Measurements from ENCODE around the gene CEPT1.

CEPT1 gene

DNA sequence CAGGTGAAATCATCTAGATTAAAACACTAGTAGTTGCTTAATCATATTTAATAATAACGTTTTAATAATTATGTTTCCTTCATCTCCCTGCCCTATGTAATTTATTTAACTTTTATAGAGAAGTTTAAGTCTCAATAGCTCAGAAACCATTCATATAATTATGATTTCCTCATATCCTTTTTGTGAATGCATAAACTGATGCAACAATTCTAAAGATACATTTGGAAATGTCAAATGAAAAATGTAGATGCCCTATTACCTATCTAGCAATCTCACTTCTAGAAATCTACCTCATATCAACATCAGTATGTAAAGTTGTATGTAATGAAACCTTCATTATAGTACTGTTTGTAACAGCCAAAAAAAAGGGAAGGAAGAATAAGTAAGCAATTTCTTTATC, 10.6 kb upstream of the CEPT1 start:
- Histone ChIP-seq H2AFZ (ENCODE audit: low read length, unreplicated experiment) (no peak overlapping the region), H3K4me3 (ENCODE audit: low read depth, low read length) (no peak overlapping the region), H3K27me3 (ENCODE audit: insufficient read depth, low read length) (no peaks in the 10 kb centered on the region), H3K79me2 (ENCODE audit: control insufficient read depth, insufficient read depth, low read length, unreplicated experiment) (peaks cover 2% of the 10 kb centered on the region), H3K36me3 (ENCODE audit: insufficient read depth, low read length) (peaks cover 39% of the 10 kb centered on the region), H3K27ac (ENCODE audit: low read depth, low read length) (no peak overlapping the region), H3K4me1 (ENCODE audit: control insufficient read depth, insufficient read depth, low read length, unreplicated experiment) (no peaks in the 10 kb centered on the region)

GRCh38 chr1:111131693-111132092, 8.3 kb upstream of the CEPT1 start:
- Histone ChIP-seq H3K79me2 (ENCODE audit: control insufficient read depth, insufficient read depth, low read length, unreplicated experiment) (peaks cover 2% of the 10 kb centered on the region), H3K27me3 (ENCODE audit: insufficient read depth, low read length) (no peaks in the 10 kb centered on the region), H3K36me3 (ENCODE audit: insufficient read depth, low read length) (peaks cover 35% of the 10 kb centered on the region), H3K27ac (ENCODE audit: low read depth, low read length) (no peak overlapping the region), H3K4me3 (ENCODE audit: low read depth, low read length) (no peak overlapping the region), H2AFZ (ENCODE audit: low read length, unreplicated experiment) (no peak overlapping the region), H3K4me1 (ENCODE audit: control insufficient read depth, insufficient read depth, low read length, unreplicated experiment) (no peaks in the 10 kb centered on the region)

DNA sequence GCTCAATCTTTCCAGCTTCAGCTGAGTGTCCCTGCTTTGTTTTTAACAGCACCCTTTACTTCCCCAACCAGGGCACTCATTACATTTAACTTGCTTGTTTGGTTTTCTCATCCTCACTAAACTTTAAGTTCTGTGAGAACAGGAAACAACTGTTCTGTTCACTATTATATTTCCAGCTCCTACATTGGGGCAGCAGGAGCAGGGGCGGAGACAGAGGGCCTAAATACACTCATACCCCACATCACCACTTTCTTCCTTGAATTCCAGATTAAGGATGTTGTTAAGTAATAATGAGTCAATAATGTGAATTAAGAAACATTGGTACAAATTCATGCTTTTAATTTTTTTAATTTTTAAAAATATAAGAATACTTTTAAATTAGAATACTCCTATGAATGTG, 6.2 kb upstream of the CEPT1 start:
- Histone ChIP-seq H3K4me1 (ENCODE audit: control insufficient read depth, insufficient read depth, low read length, unreplicated experiment) (no peaks in the 10 kb centered on the region), H3K27me3 (ENCODE audit: insufficient read depth, low read length) (no peaks in the 10 kb centered on the region), H3K27ac (ENCODE audit: low read depth, low read length) (no peak overlapping the region), H3K4me3 (ENCODE audit: low read depth, low read length) (no peak overlapping the region), H3K79me2 (ENCODE audit: control insufficient read depth, insufficient read depth, low read length, unreplicated experiment) (peaks cover 18% of the 10 kb centered on the region), H3K36me3 (ENCODE audit: insufficient read depth, low read length) (peaks cover 39% of the 10 kb centered on the region), H2AFZ (ENCODE audit: low read length, unreplicated experiment) (no peak overlapping the region)

GRCh38 chr1:111139324-111139955, 583 bp upstream of the CEPT1 start:
- peaks cover 61% of the 10 kb centered on the region for H3K79me2 ChIP-seq (ENCODE audit: control insufficient read depth, insufficient read depth, low read length, unreplicated experiment)
- H3K4me1 ChIP-seq (ENCODE audit: control insufficient read depth, insufficient read depth, low read length, unreplicated experiment) = peaks cover 15% of the 10 kb centered on the region
- peak overlapping the region; percentile 94 for H3K4me3 ChIP-seq (ENCODE audit: low read depth, low read length)
- H2AFZ ChIP-seq (ENCODE audit: low read length, unreplicated experiment) = peak overlapping the region; percentile 89
- peaks cover 18% of the 10 kb centered on the region for H3K36me3 ChIP-seq (ENCODE audit: insufficient read depth, low read length)
- no peaks in the 10 kb centered on the region for H3K27me3 ChIP-seq (ENCODE audit: insufficient read depth, low read length)
- peak overlapping the region; percentile 57 for H3K27ac ChIP-seq (ENCODE audit: low read depth, low read length)

GRCh38 chr1:111140680-111140967, 601 bp downstream of the CEPT1 start:
- H3K4me3 ChIP-seq (ENCODE audit: low read depth, low read length) = peak overlapping the region; percentile 94
- H3K27me3 ChIP-seq (ENCODE audit: insufficient read depth, low read length) = no peaks in the 10 kb centered on the region
- H3K4me1 ChIP-seq (ENCODE audit: control insufficient read depth, insufficient read depth, low read length, unreplicated experiment) = peaks cover 15% of the 10 kb centered on the region
- peak overlapping the region; percentile 57; the same call in 1 of the 2 replicates for H3K27ac ChIP-seq (ENCODE audit: low read depth, low read length)
- peaks cover 72% of the 10 kb centered on the region for H3K79me2 ChIP-seq (ENCODE audit: control insufficient read depth, insufficient read depth, low read length, unreplicated experiment)
- peaks cover 10% of the 10 kb centered on the region for H3K36me3 ChIP-seq (ENCODE audit: insufficient read depth, low read length)
- H2AFZ ChIP-seq (ENCODE audit: low read length, unreplicated experiment) = peak overlapping the region; percentile 89

GRCh38 chr1:111141245-111142220, 1.5 kb downstream of the CEPT1 start:
- H3K79me2 ChIP-seq (ENCODE audit: control insufficient read depth, insufficient read depth, low read length, unreplicated experiment) = peaks cover 82% of the 10 kb centered on the region
- H3K4me3 ChIP-seq (ENCODE audit: low read depth, low read length) = peak overlapping the region; percentile 94
- no peak overlapping the region for H3K27ac ChIP-seq (ENCODE audit: low read depth, low read length)
- peaks cover 4% of the 10 kb centered on the region; the same call in 1 of the 2 replicates for H3K36me3 ChIP-seq (ENCODE audit: insufficient read depth, low read length)
- H2AFZ ChIP-seq (ENCODE audit: low read length, unreplicated experiment) = peak overlapping the region; percentile 89
- peaks cover 15% of the 10 kb centered on the region for H3K4me1 ChIP-seq (ENCODE audit: control insufficient read depth, insufficient read depth, low read length, unreplicated experiment)
- no peaks in the 10 kb centered on the region for H3K27me3 ChIP-seq (ENCODE audit: insufficient read depth, low read length)

- H3K4me1 ChIP-seq (ENCODE audit: control insufficient read depth, insufficient read depth, low read length, unreplicated experiment) = peaks cover 15% of the 10 kb centered on the region
Observed at GRCh38 chr1:111142356-111142975, 2.4 kb downstream of the CEPT1 start.

GRCh38 chr1:111145542-111145941, 5.5 kb downstream of the CEPT1 start:
- H3K4me1 ChIP-seq (ENCODE audit: control insufficient read depth, insufficient read depth, low read length, unreplicated experiment) = peaks cover 15% of the 10 kb centered on the region

More at GRCh38 chr1:111142356-111142975, 2.4 kb downstream of the CEPT1 start:
- H2AFZ ChIP-seq (ENCODE audit: low read length, unreplicated experiment) = no peak overlapping the region
- H3K27ac ChIP-seq (ENCODE audit: low read depth, low read length) = no peak overlapping the region
- no peaks in the 10 kb centered on the region for H3K27me3 ChIP-seq (ENCODE audit: insufficient read depth, low read length)
- H3K79me2 ChIP-seq (ENCODE audit: control insufficient read depth, insufficient read depth, low read length, unreplicated experiment) = peaks cover 87% of the 10 kb centered on the region
- H3K36me3 ChIP-seq (ENCODE audit: insufficient read depth, low read length) = peaks cover 4% of the 10 kb centered on the region; the same call in 1 of the 2 replicates
- H3K4me3 ChIP-seq (ENCODE audit: low read depth, low read length) = no peak overlapping the region

DNA sequence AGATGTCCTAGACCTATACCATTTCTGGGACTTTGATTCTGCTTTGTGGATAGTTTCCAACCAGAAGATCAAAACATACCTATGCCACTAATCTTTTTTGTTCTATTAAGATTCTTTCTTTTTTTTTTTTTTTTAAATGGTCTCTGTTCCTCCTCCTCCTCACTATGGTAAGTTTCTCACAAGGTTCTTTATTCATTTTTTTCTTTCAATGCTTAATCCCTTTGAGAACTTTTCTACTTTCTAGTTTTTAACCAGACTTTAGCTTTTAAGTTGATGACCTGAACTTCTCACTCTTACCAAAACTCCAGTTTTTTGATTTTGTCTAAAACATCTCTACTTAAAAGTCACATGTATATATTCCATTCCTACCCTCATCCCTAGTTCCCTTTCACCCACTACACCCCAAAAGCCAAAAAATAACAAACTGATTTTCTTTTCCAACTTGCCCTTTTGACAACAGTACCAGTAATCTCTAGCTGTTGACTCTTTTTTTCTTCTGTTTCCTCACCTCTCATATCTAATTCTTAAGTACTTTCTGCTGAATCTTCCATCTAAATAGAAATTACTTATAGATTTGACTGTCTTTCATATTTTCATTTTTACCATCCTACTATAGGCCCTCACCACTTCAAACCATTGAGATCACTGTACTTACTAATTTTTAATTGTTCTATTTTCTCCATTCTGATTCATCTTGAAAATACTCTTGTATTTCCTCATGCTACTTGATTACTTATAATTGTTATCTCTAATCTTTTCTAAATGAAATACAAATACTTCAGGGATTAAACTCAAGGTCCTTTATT, 6.1 kb downstream of the CEPT1 start:
- peaks cover 81% of the 10 kb centered on the region for H3K79me2 ChIP-seq (ENCODE audit: control insufficient read depth, insufficient read depth, low read length, unreplicated experiment)
- no peak overlapping the region for H2AFZ ChIP-seq (ENCODE audit: low read length, unreplicated experiment)
- H3K4me3 ChIP-seq (ENCODE audit: low read depth, low read length) = no peak overlapping the region
- no peaks in the 10 kb centered on the region for H3K27me3 ChIP-seq (ENCODE audit: insufficient read depth, low read length)
- H3K27ac ChIP-seq (ENCODE audit: low read depth, low read length) = no peak overlapping the region
- peaks cover 13% of the 10 kb centered on the region for H3K4me1 ChIP-seq (ENCODE audit: control insufficient read depth, insufficient read depth, low read length, unreplicated experiment)
- peaks cover 19% of the 10 kb centered on the region for H3K36me3 ChIP-seq (ENCODE audit: insufficient read depth, low read length)

More at GRCh38 chr1:111145542-111145941, 5.5 kb downstream of the CEPT1 start:
- H3K4me3 ChIP-seq (ENCODE audit: low read depth, low read length) = no peak overlapping the region
- H3K27me3 ChIP-seq (ENCODE audit: insufficient read depth, low read length) = no peaks in the 10 kb centered on the region
- peaks cover 87% of the 10 kb centered on the region for H3K79me2 ChIP-seq (ENCODE audit: control insufficient read depth, insufficient read depth, low read length, unreplicated experiment)
- peaks cover 19% of the 10 kb centered on the region for H3K36me3 ChIP-seq (ENCODE audit: insufficient read depth, low read length)
- no peak overlapping the region for H3K27ac ChIP-seq (ENCODE audit: low read depth, low read length)
- H2AFZ ChIP-seq (ENCODE audit: low read length, unreplicated experiment) = no peak overlapping the region

DNA sequence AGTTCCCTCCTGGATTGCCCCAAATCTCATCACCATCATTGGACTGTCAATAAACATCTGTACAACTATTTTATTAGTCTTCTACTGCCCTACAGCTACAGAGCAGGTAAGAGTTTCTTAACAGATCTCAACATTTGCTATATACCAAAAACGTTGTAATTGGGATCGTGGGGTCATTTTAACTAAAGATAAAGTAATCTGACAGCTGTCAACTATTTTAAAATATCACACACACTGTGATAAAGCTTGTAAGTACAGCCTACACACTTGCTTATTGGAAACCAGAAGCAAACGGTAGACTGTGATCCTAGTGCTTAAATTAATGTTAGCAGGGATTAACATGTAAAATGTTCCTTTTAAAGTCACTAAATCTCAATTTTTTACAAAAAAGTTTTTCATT, 7.9 kb downstream of the CEPT1 start:
- Histone ChIP-seq H3K79me2 (ENCODE audit: control insufficient read depth, insufficient read depth, low read length, unreplicated experiment) (peaks cover 63% of the 10 kb centered on the region), H3K4me1 (ENCODE audit: control insufficient read depth, insufficient read depth, low read length, unreplicated experiment) (no peaks in the 10 kb centered on the region)

More for the DNA sequence above, 7.9 kb downstream of the CEPT1 start:
- Histone ChIP-seq H3K27ac (ENCODE audit: low read depth, low read length) (no peak overlapping the region), H3K4me3 (ENCODE audit: low read depth, low read length) (no peak overlapping the region), H2AFZ (ENCODE audit: low read length, unreplicated experiment) (no peak overlapping the region), H3K27me3 (ENCODE audit: insufficient read depth, low read length) (no peaks in the 10 kb centered on the region), H3K36me3 (ENCODE audit: insufficient read depth, low read length) (peaks cover 19% of the 10 kb centered on the region)

Data from ACC112 (cell line).